H1 (cell line): ENCODE data around the gene ABHD17B. TPM values are rescaled to one million over a fixed set of nuclear protein-coding genes. Genes with fewer than 3 reads are reported as not detected.

Source experiments
- CTCF ChIA-PET: fragments of 300-600 bp; sonication (Branson Sonifier 250); formaldehyde crosslinking; loops from one replicate; lab custom pipeline; 2021; ENCODE audit not compliant: partially characterized antibody; lab: Charles Lee
- POLR2A ChIA-PET: fragments of 300-600 bp; sonication (Branson Sonifier 250); formaldehyde crosslinking; loops from one replicate; lab custom pipeline; 2021; ENCODE audit warnings: inconsistent platforms; ENCODE audit not compliant: partially characterized antibody; lab: Charles Lee
- DNase-seq, 2 experiments: peaks; one replicate each; pipeline versions ENCODE4 v3.0.0 to v3.0.0-alpha.2; 2010 to 2022; ENCODE audit warnings: low spot score in 2 of 2, low read depth in 1 of 2, mixed read lengths in 1 of 2
- FAIRE-seq: peaks from 2 replicates; lab custom pipeline; 2011; peaks lifted over from hg19 to GRCh38; lab: Jason Lieb, UNC
- H2AFZ ChIP-seq: 2 replicates; pipeline ENCODE4 v1.8.1; 2012; ENCODE audit warnings: low read length, inconsistent platforms
- H2AK5ac ChIP-seq: 2 replicates; pipeline ENCODE4 v1.6.1; 2013; ENCODE audit warnings: low read depth, low read length
- H2BK120ac ChIP-seq: replicated peaks from 2 replicates; pipeline ENCODE3; 2013; ENCODE audit warnings: low read depth, low read length, inconsistent platforms
- H2BK12ac ChIP-seq: 2 replicates; pipeline ENCODE4 v1.6.1; 2013; ENCODE audit warnings: low read depth, low read length
- H2BK15ac ChIP-seq: 2 replicates; pipeline ENCODE4 v1.6.1; 2013; ENCODE audit warnings: low read length
- H2BK20ac ChIP-seq: 2 replicates; pipeline ENCODE4 v1.6.1; 2013; ENCODE audit warnings: low read length
- H2BK5ac ChIP-seq: 2 replicates; pipeline ENCODE4 v1.6.1; 2013; ENCODE audit warnings: low read depth, low read length
- H3K14ac ChIP-seq: 2 replicates; pipeline ENCODE4 v1.6.1; 2013; ENCODE audit warnings: inconsistent platforms; ENCODE audit not compliant: insufficient read length
- H3K18ac ChIP-seq: 2 replicates; pipeline ENCODE4 v1.6.1; 2013; ENCODE audit warnings: low read length; ENCODE audit errors: extremely low read depth
- H3K23ac ChIP-seq: 2 replicates; pipeline ENCODE4 v1.6.1; 2013; ENCODE audit warnings: inconsistent platforms; ENCODE audit not compliant: insufficient read length
- H3K23me2 ChIP-seq: 2 replicates; pipeline ENCODE4 v1.6.1; 2013; ENCODE audit warnings: low read depth, low read length
- H3K27ac ChIP-seq: 2 replicates; pipeline ENCODE4 v1.6.1; 2011; ENCODE audit warnings: low read depth, low read length, inconsistent platforms
- H3K27me3 ChIP-seq, 4 experiments: replicated peaks in 1 of 4; 1 replicate in 1 of 4; 2 replicates in 3 of 4; pipeline versions ENCODE4 v1.6.1 to v1.8.1; 2011 to 2013; ENCODE audit warnings: low read length in 3 of 4, mild to moderate bottlenecking in 3 of 4, inconsistent platforms in 2 of 4, mixed read lengths in 2 of 4, moderate library complexity in 1 of 4; ENCODE audit not compliant: control insufficient read depth in 3 of 4, insufficient read depth in 3 of 4; ENCODE audit errors: extremely low read depth in 1 of 4
- H3K36me3 ChIP-seq, 4 experiments: 2 replicates each; pipeline versions ENCODE4 v1.6.1 to v1.8.1; 2011 to 2013; ENCODE audit warnings: mild to moderate bottlenecking in 4 of 4, low read length in 3 of 4, moderate library complexity in 2 of 4, control low read depth in 1 of 4, inconsistent platforms in 1 of 4; ENCODE audit not compliant: insufficient read depth in 4 of 4, control insufficient read depth in 2 of 4
- H3K4ac ChIP-seq: replicated peaks from 2 replicates; pipeline ENCODE3; 2013; ENCODE audit warnings: low read length, low read depth, mixed read lengths, inconsistent platforms; ENCODE audit not compliant: insufficient read length
- H3K4me1 ChIP-seq, 4 experiments: replicated peaks in 1 of 4; 1 replicate in 1 of 4; 2 replicates in 3 of 4; pipeline versions ENCODE4 v1.6.1 to v1.8.1; 2011 to 2013; ENCODE audit warnings: low read length in 3 of 4, inconsistent platforms in 2 of 4, mixed read lengths in 1 of 4; ENCODE audit not compliant: insufficient read depth in 4 of 4, control insufficient read depth in 3 of 4
- H3K4me2 ChIP-seq, 2 experiments: 2 replicates each; pipeline versions ENCODE4 v1.6.1 to v1.8.1; 2011 to 2013; ENCODE audit warnings: low read depth in 2 of 2, low read length in 2 of 2, control low read depth in 1 of 2, inconsistent platforms in 1 of 2, mild to moderate bottlenecking in 1 of 2; ENCODE audit not compliant: insufficient read depth in 1 of 2
- H3K4me3 ChIP-seq, 4 experiments: fragments of 200-600, 300-600 bp in 1 of 4; sonication (generic), shearing (Covaris generic), sonication (Bioruptor Twin) in 1 of 4; 2 replicates each; pipeline versions ENCODE4 v1.5.1 to v1.8.1; 2011 to 2016; ENCODE audit warnings: low read length in 4 of 4, low read depth in 3 of 4, control low read depth in 2 of 4, inconsistent platforms in 2 of 4, mild to moderate bottlenecking in 2 of 4, mixed read lengths in 1 of 4, moderate library complexity in 1 of 4; ENCODE audit not compliant: insufficient read depth in 2 of 4; ENCODE audit errors: extremely low read depth in 1 of 4
- H3K56ac ChIP-seq: replicated peaks from 2 replicates; pipeline ENCODE3; 2013; ENCODE audit warnings: low read depth, mild to moderate bottlenecking, mixed read lengths, low read length, inconsistent platforms; ENCODE audit not compliant: insufficient read length
- H3K79me1 ChIP-seq: 2 replicates; pipeline ENCODE4 v1.6.1; 2013; ENCODE audit warnings: low read depth, low read length, control low read depth
- H3K79me2 ChIP-seq, 2 experiments: 2 replicates each; pipeline versions ENCODE4 v1.6.1 to v1.8.1; 2012 to 2013; ENCODE audit warnings: low read length in 2 of 2, mild to moderate bottlenecking in 2 of 2, inconsistent platforms in 1 of 2; ENCODE audit not compliant: insufficient read depth in 2 of 2, control insufficient read depth in 1 of 2
- H3K9ac ChIP-seq, 4 experiments: replicated peaks in 1 of 4; 1 replicate in 1 of 4; 2 replicates in 3 of 4; pipeline versions ENCODE4 v1.6.1 to v1.8.1; 2011 to 2013; ENCODE audit warnings: low read depth in 3 of 4, low read length in 3 of 4, control low read depth in 2 of 4, mild to moderate bottlenecking in 2 of 4, moderate library complexity in 2 of 4, inconsistent platforms in 1 of 4; ENCODE audit errors: extremely low read depth in 1 of 4
- H3K9me3 ChIP-seq, 2 experiments: 2 replicates each; pipeline versions ENCODE4 v1.6.1 to v1.8.1; 2012 to 2013; ENCODE audit warnings: mild to moderate bottlenecking in 2 of 2, moderate library complexity in 2 of 2, control low read depth in 1 of 2, inconsistent platforms in 1 of 2, low read depth in 1 of 2, low read length in 1 of 2, mixed read lengths in 1 of 2; ENCODE audit not compliant: insufficient read depth in 2 of 2
- H4K20me1 ChIP-seq, 2 experiments: replicated peaks in 1 of 2; 2 replicates each; pipeline versions ENCODE3 to v1.8.1; 2011 to 2013; ENCODE audit warnings: inconsistent platforms in 2 of 2, low read length in 2 of 2, mild to moderate bottlenecking in 1 of 2; ENCODE audit not compliant: insufficient read depth in 2 of 2, control insufficient read depth in 1 of 2
- H4K5ac ChIP-seq: 2 replicates; pipeline ENCODE4 v1.6.1; 2013; ENCODE audit warnings: low read length, low read depth, mixed read lengths, inconsistent platforms; ENCODE audit not compliant: insufficient read length
- H4K8ac ChIP-seq: 2 replicates; pipeline ENCODE4 v1.8.0; 2013; ENCODE audit warnings: mild to moderate bottlenecking, moderate library complexity, low read length, inconsistent platforms; ENCODE audit not compliant: insufficient read depth; ENCODE audit errors: extremely low read depth
- H4K91ac ChIP-seq: replicated peaks from 2 replicates; pipeline ENCODE3; 2013; ENCODE audit warnings: low read length, mixed read lengths, inconsistent platforms; ENCODE audit not compliant: insufficient read length
- SP4 ChIP-seq: IDR thresholded peaks from 2 replicates; pipeline ENCODE4 v1.6.1; 2012; ENCODE audit warnings: low read length, inconsistent platforms
- WGBS, 2 experiments: shearing (Covaris generic) in 1 of 2; methylation state at CpG; one replicate each; pipeline versions ENCODE4 v1.1.6 to v1.1.7; 2013 to 2015; ENCODE audit warnings: low lambda C conversion rate in 2 of 2, mixed read lengths in 2 of 2, inconsistent platforms in 1 of 2, low coverage in 1 of 2, missing lambda C conversion rate in 1 of 2; ENCODE audit not compliant: insufficient replicate concordance in 2 of 2, insufficient coverage in 1 of 2, insufficient read length in 1 of 2; ENCODE audit errors: extremely low coverage in 1 of 2, missing lambda C conversion rate in 1 of 2; 5-methylcytosine and 5-hydroxymethylcytosine counted together
- polyA plus RNA-seq, 7 experiments: library from polyadenylated mRNA; depleted of rRNA in 3 of 7; stranded (reverse) in 5 of 7; unstranded in 2 of 7; fragments of >200 nt in 5 of 7; fragments of 200-250 nt in 2 of 7; gene quantifications; 1 replicate in 5 of 7; 2 replicates in 1 of 7; 4 replicates in 1 of 7; pipeline versions ENCODE4 v1.2.1 to v1.2.3, GENCODE V29; 2011 to 2013; ENCODE audit warnings: missing spikeins in 2 of 7, mixed read lengths in 2 of 7
- total RNA-seq: library from RNA; stranded (reverse); fragmentation: NEBNext Ultra II Directional; extraction: Animal tissue kit (Norgen Biotek cat#: 25700); gene quantifications from 2 replicates; pipeline ENCODE4 v1.2.1, GENCODE V29; 2021

ABHD17B gene
- total and polyA plus RNA-seq, 2 of the 8 experiments (the other 6 are each of a cell fraction or from before 2014, with no cell fraction given): 37.2 to 60.8 TPM

DNA sequence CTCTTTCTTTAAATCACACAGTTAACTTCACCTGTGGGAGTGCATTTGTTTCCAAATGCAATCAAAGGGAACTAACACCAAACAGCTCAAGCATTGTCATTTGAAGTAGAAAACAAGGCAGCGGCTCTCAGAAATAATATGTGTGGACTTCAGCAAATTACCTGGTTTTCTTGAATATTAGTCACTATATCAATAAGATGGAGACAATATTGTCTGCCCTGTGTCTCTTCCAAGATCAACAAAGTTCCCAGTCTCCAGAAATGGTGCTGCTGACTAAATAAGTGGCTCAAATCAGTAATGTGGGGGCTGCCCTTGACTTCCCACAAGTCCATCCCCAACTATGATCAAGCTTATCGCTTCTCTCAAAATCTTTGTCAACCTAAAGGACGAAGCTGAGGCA, 89.6 kb downstream of the ABHD17B start:
- Histone ChIP-seq H3K4me1 (peaks cover 0 to 8% (median 3%) of the 10 kb centered on the region in 4 experiments; a peak in 5 of 7 replicates), H3K36me3 (no peaks in the 10 kb centered on the region), H3K18ac (no peak overlapping the region), H2AFZ (no peak overlapping the region), H3K27ac (no peak overlapping the region), H3K79me1 (no peaks in the 10 kb centered on the region), H3K56ac (no peak overlapping the region), H3K4ac (no peak overlapping the region), H2BK20ac (peak overlapping the region; percentile 41; the same call in 1 of the 2 replicates), H3K4me2 (no peak overlapping the region), H3K9me3 (no peaks in the 10 kb centered on the region), H3K9ac (no peak overlapping the region), H2AK5ac (no peak overlapping the region), H3K23ac (no peak overlapping the region), H3K79me2 (no peaks in the 10 kb centered on the region), H3K23me2 (no peaks in the 10 kb centered on the region), H2BK15ac (no peak overlapping the region), H4K91ac (no peak overlapping the region), H4K8ac (no peak overlapping the region), H4K20me1 (no peaks in the 10 kb centered on the region), H2BK120ac (peak overlapping the region; percentile 19), H3K14ac (no peak overlapping the region), H3K27me3 (no peaks in the 10 kb centered on the region), H2BK5ac (no peak overlapping the region), H4K5ac (no peak overlapping the region), H2BK12ac (no peak overlapping the region), H3K4me3 (no peak overlapping the region)
- DNase-seq: no peak
- ChIA-PET CTCF (interaction anchor here (0.6 to 5.4 kb wide), 6 partner anchors 15 to 352 kb away, joined by 3 to 37 read pairs (median 8); no protein-coding TSS in a partner anchor), POLR2A (interaction anchor here (1.0 kb wide), 1 partner anchor 79 kb away, joined by 3 read pairs; no protein-coding TSS in a partner anchor)
- no peak for TF ChIP-seq SP4
- no peak for FAIRE-seq
- WGBS, 2 experiments: 87% methylated on average over 3 of the region's 3 CpGs; no CpG with 5 or more reads in 1 of the 2 experiments
